H9 (cell line): ENCODE data around the gene ATP2A1. TPM values are rescaled to one million over a fixed set of nuclear protein-coding genes. Genes with fewer than 3 reads are reported as not detected.

Experiments
- DNase-seq: peaks from one replicate; pipeline ENCODE4 v3.0.0-alpha.2; 2017
- H2AFZ ChIP-seq: one replicate; pipeline ENCODE4 v1.6.1; 2013; ENCODE audit warnings: mild to moderate bottlenecking, low read length, control low read depth, moderate library complexity
- H2AK5ac ChIP-seq: 2 replicates; pipeline ENCODE4 v1.6.1; 2013; ENCODE audit warnings: low read length, control low read depth, mixed read lengths; ENCODE audit not compliant: insufficient read length
- H2BK120ac ChIP-seq: one replicate; pipeline ENCODE4 v1.6.1; 2013; ENCODE audit warnings: low read depth, mild to moderate bottlenecking, low read length, control low read depth, inconsistent platforms; ENCODE audit not compliant: poor library complexity, severe bottlenecking
- H2BK12ac ChIP-seq: 2 replicates; pipeline ENCODE4 v1.6.1; 2013; ENCODE audit warnings: low read length, control low read depth, mixed read lengths, low read depth; ENCODE audit not compliant: insufficient read length
- H2BK15ac ChIP-seq: 2 replicates; pipeline ENCODE4 v1.6.1; 2013; ENCODE audit warnings: low read depth, low read length, control low read depth
- H2BK20ac ChIP-seq: one replicate; pipeline ENCODE4 v1.6.1; 2013; ENCODE audit warnings: low read depth, mild to moderate bottlenecking, low read length, control low read depth, inconsistent platforms; ENCODE audit not compliant: poor library complexity, severe bottlenecking
- H2BK5ac ChIP-seq: 2 replicates; pipeline ENCODE4 v1.6.1; 2013; ENCODE audit warnings: low read length, control low read depth, mixed read lengths; ENCODE audit not compliant: insufficient read length
- H3K14ac ChIP-seq: 2 replicates; pipeline ENCODE4 v1.6.1; 2013; ENCODE audit warnings: low read length, control low read depth; ENCODE audit not compliant: insufficient read depth
- H3K18ac ChIP-seq: 2 replicates; pipeline ENCODE4 v1.6.1; 2013; ENCODE audit warnings: low read depth, mild to moderate bottlenecking, mixed read lengths, low read length, control low read depth; ENCODE audit not compliant: insufficient read length
- H3K23ac ChIP-seq: 2 replicates; pipeline ENCODE4 v1.6.1; 2013; ENCODE audit warnings: low read length, control low read depth, mixed read lengths, low read depth; ENCODE audit not compliant: insufficient read length
- H3K23me2 ChIP-seq: 2 replicates; pipeline ENCODE4 v1.6.1; 2013; ENCODE audit warnings: low read depth, mild to moderate bottlenecking, mixed read lengths, low read length, control low read depth; ENCODE audit not compliant: insufficient read length, poor library complexity, severe bottlenecking
- H3K27ac ChIP-seq: 2 replicates; pipeline ENCODE4 v1.5.1; 2013; ENCODE audit warnings: low read length, control low read depth, mixed read lengths, low read depth; ENCODE audit not compliant: insufficient read length
- H3K27me3 ChIP-seq: 2 replicates; pipeline ENCODE4 v1.6.1; 2013; ENCODE audit warnings: low read length, control low read depth, inconsistent platforms; ENCODE audit not compliant: insufficient read depth
- H3K4ac ChIP-seq: 2 replicates; pipeline ENCODE4 v1.6.1; 2013; ENCODE audit warnings: low read depth, mild to moderate bottlenecking, control low read depth, inconsistent platforms, low read length, moderate library complexity
- H3K4me1 ChIP-seq: 2 replicates; pipeline ENCODE4 v1.6.1; 2013; ENCODE audit warnings: low read length, control low read depth, inconsistent platforms; ENCODE audit not compliant: insufficient read depth
- H3K4me2 ChIP-seq: 2 replicates; pipeline ENCODE4 v1.6.1; 2013; ENCODE audit warnings: low read length, control low read depth, mixed read lengths; ENCODE audit not compliant: insufficient read length, insufficient read depth
- H3K56ac ChIP-seq: 2 replicates; pipeline ENCODE4 v1.6.1; 2013; ENCODE audit warnings: low read depth, mild to moderate bottlenecking, mixed read lengths, low read length, control low read depth; ENCODE audit not compliant: insufficient read length
- H3K79me1 ChIP-seq: 2 replicates; pipeline ENCODE4 v1.6.1; 2013; ENCODE audit warnings: low read depth, mild to moderate bottlenecking, moderate library complexity, low read length, control low read depth, inconsistent platforms; ENCODE audit not compliant: insufficient read depth, poor library complexity, severe bottlenecking
- H3K79me2 ChIP-seq: 2 replicates; pipeline ENCODE4 v1.6.1; 2013; ENCODE audit warnings: low read length, control low read depth, inconsistent platforms; ENCODE audit not compliant: insufficient read depth
- H3K9ac ChIP-seq: 2 replicates; pipeline ENCODE4 v1.6.1; 2013; ENCODE audit warnings: low read length, control low read depth, mixed read lengths; ENCODE audit not compliant: insufficient read length; ENCODE audit errors: extremely low read depth
- H3K9me3 ChIP-seq: one replicate; pipeline ENCODE4 v1.6.1; 2013; ENCODE audit warnings: low read depth, low read length, inconsistent platforms; ENCODE audit not compliant: control insufficient read depth
- H3T11ph ChIP-seq: one replicate; pipeline ENCODE4 v1.6.1; 2013; ENCODE audit warnings: mild to moderate bottlenecking, low read length, control low read depth, inconsistent platforms
- H4K20me1 ChIP-seq: one replicate; pipeline ENCODE4 v1.6.1; 2013; ENCODE audit not compliant: control insufficient read depth, insufficient read length, insufficient read depth
- H4K5ac ChIP-seq: 2 replicates; pipeline ENCODE4 v1.6.1; 2013; ENCODE audit warnings: low read depth, mild to moderate bottlenecking, mixed read lengths, low read length, control low read depth; ENCODE audit not compliant: insufficient read length
- H4K8ac ChIP-seq: replicated peaks from 2 replicates; pipeline ENCODE4 v1.6.1; 2013; ENCODE audit warnings: low read length, control low read depth, mixed read lengths, low read depth; ENCODE audit not compliant: insufficient read length
- H4K91ac ChIP-seq: 2 replicates; pipeline ENCODE4 v1.6.1; 2013; ENCODE audit warnings: low read depth, mild to moderate bottlenecking, moderate library complexity, mixed read lengths, low read length, control low read depth; ENCODE audit not compliant: insufficient read length
- H3K27ac Mint-ChIP-seq, 3 experiments: 2 replicates in 2 of 3; 3 replicates in 1 of 3; pipeline ENCODE4 v1.8.0; 2020 to 2021; ENCODE audit warnings: mixed read lengths in 3 of 3, mild to moderate bottlenecking in 1 of 3, moderate library complexity in 1 of 3
- H3K27me3 Mint-ChIP-seq: 2 replicates; pipeline ENCODE4 v1.8.0; 2021; ENCODE audit warnings: low read depth, mild to moderate bottlenecking, moderate library complexity, mixed read lengths
- H3K36me3 Mint-ChIP-seq, 3 experiments: 2 replicates in 2 of 3; 3 replicates in 1 of 3; pipeline ENCODE4 v1.8.0; 2020 to 2021; ENCODE audit warnings: low read depth in 3 of 3, mixed read lengths in 3 of 3; ENCODE audit not compliant: insufficient read depth in 1 of 3
- H3K4me1 Mint-ChIP-seq, 2 experiments: 2 replicates each; pipeline ENCODE4 v1.8.0; 2020; ENCODE audit warnings: mixed read lengths in 2 of 2
- H3K4me3 Mint-ChIP-seq, 2 experiments: 2 replicates in 1 of 2; 3 replicates in 1 of 2; pipeline ENCODE4 v1.8.0; 2020 to 2021; ENCODE audit warnings: mild to moderate bottlenecking in 2 of 2, mixed read lengths in 2 of 2, moderate library complexity in 1 of 2
- H3K9me3 Mint-ChIP-seq, 2 experiments: 2 replicates in 1 of 2; 3 replicates in 1 of 2; pipeline ENCODE4 v1.8.0; 2020; ENCODE audit warnings: mild to moderate bottlenecking in 2 of 2, mixed read lengths in 2 of 2, moderate library complexity in 1 of 2
- CTCF ChIP-seq: fragments of 200-600 bp; sonication (generic); conservative IDR thresholded peaks from 3 replicates; pipeline ENCODE4 v1.8.0; 2021; ENCODE audit warnings: antibody characterized with exemption, mild to moderate bottlenecking
- WGBS: extraction: QIAGEN DNeasy Blood & Tissue Kit; methylation state at CpG from one replicate; pipeline ENCODE4 v1.1.7; 2013; ENCODE audit warnings: missing lambda C conversion rate, low lambda C conversion rate, mixed read lengths; ENCODE audit not compliant: insufficient read length; ENCODE audit errors: extremely low coverage; 5-methylcytosine and 5-hydroxymethylcytosine counted together
- total RNA-seq: library from RNA; stranded (reverse); gene quantifications from 2 replicates; pipeline ENCODE4 v1.2.1, GENCODE V29; 2021

Gene ATP2A1
- total RNA-seq, 1 experiment from 2014 or later: 4.6 TPM

- H4K8ac ChIP-seq: no peak overlapping the region
- no peak overlapping the region for H3K56ac ChIP-seq
- no peak overlapping the region; a peak in 1 of 5 replicates for H3K4me3 Mint-ChIP-seq
- no peaks in the 10 kb centered on the region for H4K20me1 ChIP-seq
- no peak overlapping the region for H3K9ac ChIP-seq
- H2BK120ac ChIP-seq: no peak overlapping the region
- no peak overlapping the region for H2BK12ac ChIP-seq
- H2BK20ac ChIP-seq: no peak overlapping the region
- no peak for DNase-seq
- no peak overlapping the region for H4K5ac ChIP-seq
- no peak overlapping the region for H3K4ac ChIP-seq
- H3K4me2 ChIP-seq: no peak overlapping the region
- H2AFZ ChIP-seq: no peak overlapping the region
- H3K4me1 ChIP-seq: no peaks in the 10 kb centered on the region
- H3K79me2 ChIP-seq: no peaks in the 10 kb centered on the region
- H4K91ac ChIP-seq: no peak overlapping the region
- no CpG with 5 or more reads among the region's 3 CpGs for WGBS
- H3K27ac Mint-ChIP-seq: peak overlapping the region in 2 of 3 experiments; percentile 88 to 94; a peak in 5 of 7 replicates
- no peak overlapping the region for H2AK5ac ChIP-seq
- peaks cover 2% of the 10 kb centered on the region for H3K23me2 ChIP-seq
- no peaks in the 10 kb centered on the region for H3K9me3 Mint-ChIP-seq
- no peak for TF ChIP-seq CTCF
- H3K9me3 ChIP-seq: no peaks in the 10 kb centered on the region
- H2BK5ac ChIP-seq: no peak overlapping the region
- no peaks in the 10 kb centered on the region for H3K79me1 ChIP-seq
- H3T11ph ChIP-seq: no peak overlapping the region
- no peaks in the 10 kb centered on the region; a peak in 1 of 7 replicates for H3K36me3 Mint-ChIP-seq
- H3K14ac ChIP-seq: no peak overlapping the region
- H2BK15ac ChIP-seq: no peak overlapping the region
- H3K27me3 ChIP-seq: no peaks in the 10 kb centered on the region
- no peak overlapping the region for H3K27ac ChIP-seq
- no peak overlapping the region for H3K23ac ChIP-seq
- H3K27me3 Mint-ChIP-seq: peaks cover 4% of the 10 kb centered on the region
- no peak overlapping the region for H3K18ac ChIP-seq
- H3K4me1 Mint-ChIP-seq: peaks cover 6 to 11% of the 10 kb centered on the region in 2 experiments
Measured at GRCh38 chr16:28930652-28931051, 52.4 kb downstream of the ATP2A1 start.
